HG02571 (cell line): ENCODE results near the gene CAPN5.

Experiments
- ATAC-seq: cut with Tn5 transposase; IDR thresholded peaks from one replicate; pipeline ENCODE4 v1.9.1; 2021; ENCODE audit warnings: mild to moderate bottlenecking, moderate library complexity; ENCODE audit not compliant: unreplicated experiment

The CAPN5 gene

DNA sequence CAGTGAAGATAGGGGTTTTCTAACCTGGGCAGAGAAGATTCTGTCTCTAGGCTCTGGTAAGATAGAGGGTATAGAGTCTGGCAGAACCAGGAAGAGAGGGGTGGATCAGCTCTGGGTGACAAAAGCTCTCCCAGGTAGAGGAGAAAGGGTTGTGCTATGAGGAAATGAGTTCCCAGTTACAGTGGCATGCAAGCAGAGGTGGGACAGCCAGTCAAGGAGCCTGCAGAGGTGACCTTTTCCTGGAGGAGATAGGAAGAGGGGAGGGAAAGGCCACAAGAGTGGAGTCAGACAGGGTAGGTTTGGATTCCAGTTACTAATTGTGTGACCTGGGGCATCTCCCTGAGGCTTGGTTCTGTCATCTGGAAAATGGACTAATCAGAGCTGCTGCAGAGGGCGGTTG, 3.4 kb upstream of the CAPN5 start:
- no peak for ATAC-seq

DNA sequence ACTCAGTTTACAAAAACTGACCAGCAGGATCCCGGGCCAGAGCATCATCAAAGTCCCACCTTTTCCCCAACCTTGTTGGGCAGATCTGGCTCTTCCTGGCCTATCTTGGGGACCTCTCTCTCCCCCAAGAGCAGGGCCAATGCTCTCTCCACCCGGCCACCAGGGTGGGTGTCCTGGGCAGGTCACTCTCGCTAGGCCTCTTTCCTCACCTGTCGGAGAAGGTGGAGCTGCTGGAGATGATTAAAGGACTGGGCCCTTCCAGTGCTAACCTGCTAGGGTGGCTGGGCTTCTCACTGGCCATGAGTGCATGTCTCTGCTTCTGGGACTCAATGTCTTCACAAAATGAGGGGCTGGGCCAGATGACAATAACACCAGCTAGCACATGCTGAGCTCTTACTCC, 2.9 kb upstream of the CAPN5 start:
- ATAC-seq = no peak

DNA sequence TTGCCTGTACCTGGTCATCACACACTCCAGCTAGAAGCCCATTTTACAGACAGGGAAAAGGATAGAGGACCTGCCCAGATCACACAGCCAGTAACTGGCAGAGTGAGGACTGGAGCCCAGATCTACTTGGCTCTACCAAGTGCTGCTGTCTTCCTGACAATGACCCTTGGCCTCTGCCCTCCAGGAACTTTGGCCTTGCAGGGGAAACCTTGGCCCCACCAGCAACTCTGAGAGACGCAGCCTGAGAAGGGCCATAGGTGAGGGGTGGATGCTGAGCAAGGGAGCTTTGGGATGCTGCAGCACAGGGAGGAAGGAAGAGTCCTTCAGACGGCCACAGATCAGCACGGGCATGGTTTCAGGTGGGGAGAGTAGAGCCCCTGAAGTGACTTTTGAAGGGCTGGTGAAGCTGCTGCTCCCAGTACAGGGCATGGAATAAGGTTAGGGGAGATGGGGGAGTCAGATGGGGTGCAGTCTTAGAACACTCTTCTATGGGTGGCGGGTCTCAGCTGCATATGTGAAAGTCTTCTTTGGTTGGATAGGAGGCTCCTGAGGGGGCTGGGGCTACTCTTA, 2.0 kb upstream of the CAPN5 start:
- ATAC-seq = no peak

- ATAC-seq = no peak
Observed at GRCh38 chr11:77065878-77066228, 918 bp upstream of the CAPN5 start.

DNA sequence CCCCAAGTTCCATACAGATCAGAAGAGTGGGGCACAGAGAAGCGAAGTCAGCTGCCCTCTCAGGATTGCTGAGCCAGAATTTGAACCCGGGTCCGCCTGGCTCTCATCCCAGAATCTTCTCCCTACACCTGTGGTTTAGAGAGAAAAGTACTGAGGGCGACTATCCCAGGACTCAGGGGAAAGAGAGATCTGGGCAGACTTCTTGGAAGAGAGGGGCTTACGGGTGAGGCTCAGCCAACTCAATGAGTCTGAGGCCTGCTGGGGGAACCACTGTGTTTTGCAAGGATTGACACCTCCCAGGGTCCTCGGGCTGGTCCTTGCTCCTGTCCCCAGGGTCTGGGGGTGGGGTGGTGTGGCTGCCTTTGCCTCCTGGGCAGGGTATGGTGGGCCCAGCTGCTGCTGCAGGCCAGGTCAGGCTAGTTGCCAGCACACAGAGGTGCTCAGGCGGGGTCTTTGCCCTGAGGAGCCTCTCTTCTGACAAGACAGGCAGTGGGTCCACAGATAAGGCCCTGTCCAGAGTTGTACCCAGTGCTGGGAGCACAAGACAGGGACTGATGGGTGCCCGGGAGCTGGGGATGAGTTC, 1.2 kb downstream of the CAPN5 start:
- no peak for ATAC-seq

DNA sequence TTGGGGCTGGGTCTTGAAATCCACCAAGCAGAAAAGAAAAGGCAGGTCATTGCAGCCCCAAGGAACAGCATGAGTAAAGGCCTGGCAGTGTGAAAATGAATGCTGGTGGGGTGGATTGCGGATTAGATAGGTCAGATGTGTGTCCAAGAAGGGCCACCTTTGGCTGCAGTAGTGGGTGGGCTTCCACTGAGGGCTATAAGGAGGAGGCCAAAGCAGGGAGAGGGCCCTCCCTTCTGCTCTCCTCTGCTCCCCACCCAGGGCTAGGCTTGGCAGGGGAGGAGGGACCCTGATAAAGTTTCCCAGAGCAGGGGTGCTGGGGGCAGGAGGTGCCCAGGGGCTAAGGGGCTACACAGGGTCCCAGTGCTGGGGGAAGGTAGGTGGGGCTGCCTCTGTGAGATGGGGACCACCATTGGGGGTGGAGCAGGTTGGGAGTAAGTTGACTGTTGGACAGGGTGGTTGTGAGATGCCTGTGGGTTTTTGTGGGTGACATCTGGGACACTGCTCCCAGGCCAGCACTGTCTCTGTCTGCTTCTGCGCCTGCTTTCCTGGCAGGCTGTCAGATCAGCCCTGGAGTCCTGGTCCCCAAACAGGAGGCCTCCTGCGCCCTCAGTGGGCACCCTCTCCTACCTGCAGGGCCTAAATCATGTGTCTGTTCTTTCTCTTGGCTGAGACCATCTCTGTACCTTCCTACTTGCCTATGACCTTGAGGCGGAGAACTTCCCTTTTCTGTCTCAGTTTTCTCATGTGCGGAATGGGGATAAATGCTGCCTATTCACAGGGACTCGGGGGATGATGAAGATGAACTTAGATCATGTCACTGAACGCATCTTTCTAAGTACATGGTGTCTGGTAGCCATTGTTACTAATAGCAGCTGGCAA, 1.9 kb downstream of the CAPN5 start:
- ATAC-seq = no peak

GRCh38 chr11:77069336-77069968, 2.7 kb downstream of the CAPN5 start:
- no peak for ATAC-seq

- ATAC-seq = no peak
Observed at GRCh38 chr11:77069969-77070582, 3.3 kb downstream of the CAPN5 start.

- no peak for ATAC-seq
Observed at GRCh38 chr11:77071077-77071476, 4.3 kb downstream of the CAPN5 start.

DNA sequence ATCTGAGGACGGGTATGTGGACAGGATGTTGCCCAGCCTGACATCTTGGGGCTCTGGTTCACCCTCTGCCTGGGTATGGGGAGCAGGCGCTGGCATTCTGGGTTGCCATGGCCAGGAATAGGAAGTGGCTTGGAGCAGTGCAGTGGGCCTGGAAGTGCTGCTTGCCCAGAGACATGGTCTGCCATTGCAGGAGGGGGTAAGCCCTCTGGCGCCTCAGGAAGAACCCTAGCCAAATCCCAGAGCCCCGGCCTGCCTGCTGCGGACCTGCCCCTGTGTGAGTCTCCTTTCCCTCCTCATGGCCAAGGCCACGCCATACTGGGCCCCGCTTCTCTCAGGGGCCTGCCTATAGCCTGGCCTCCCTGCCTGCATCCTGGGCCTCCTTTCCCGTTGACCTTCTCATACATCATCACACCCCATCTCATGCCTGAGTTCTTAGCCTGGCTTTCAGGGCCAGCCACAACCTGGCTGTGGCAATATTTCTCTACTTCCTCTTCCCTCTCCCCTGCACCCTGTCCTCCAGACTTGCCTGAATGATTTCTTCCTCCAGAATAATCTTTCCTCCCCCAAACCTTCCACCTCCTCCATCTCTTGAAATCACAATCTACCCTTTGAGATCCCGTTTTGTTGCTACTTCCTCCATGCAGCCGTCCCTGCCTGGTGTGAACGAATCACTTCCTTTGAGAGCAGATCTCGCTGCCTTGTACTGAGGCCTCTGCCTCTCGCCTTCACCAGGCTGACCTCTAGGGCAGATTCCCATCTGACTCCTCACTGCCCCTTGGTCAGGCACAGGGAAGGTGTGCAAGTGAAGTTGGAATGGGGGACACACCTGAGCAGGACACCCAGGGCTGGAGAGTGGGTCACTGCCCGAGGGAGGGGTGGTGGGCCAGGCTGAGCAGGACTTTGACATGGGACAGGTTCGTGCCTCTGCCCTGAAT, 5.2 kb downstream of the CAPN5 start:
- no peak for ATAC-seq

DNA sequence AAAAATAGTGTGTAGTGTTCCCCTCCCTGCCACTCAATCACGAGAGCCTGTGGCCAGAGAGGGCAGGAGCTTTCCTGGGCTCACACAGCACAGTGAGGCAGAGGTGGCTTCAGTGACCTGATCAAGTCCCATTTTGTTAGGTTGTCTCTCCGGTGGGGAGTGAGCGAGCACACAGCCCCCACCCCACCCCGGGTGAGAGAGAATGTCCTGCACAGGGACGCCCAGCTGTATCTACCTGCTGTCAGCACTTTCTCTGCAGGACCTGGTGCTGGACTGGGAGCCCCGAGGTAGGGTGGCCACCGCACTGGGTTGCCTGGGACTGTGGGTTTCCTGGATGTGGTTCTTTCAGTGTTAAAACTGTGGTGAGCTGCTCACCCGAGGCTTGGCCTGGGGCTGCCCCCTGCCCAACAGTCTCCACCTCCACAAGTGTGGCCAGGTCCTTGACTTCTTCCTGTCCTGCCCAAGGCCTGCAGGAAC, 6.1 kb downstream of the CAPN5 start:
- ATAC-seq = no peak

DNA sequence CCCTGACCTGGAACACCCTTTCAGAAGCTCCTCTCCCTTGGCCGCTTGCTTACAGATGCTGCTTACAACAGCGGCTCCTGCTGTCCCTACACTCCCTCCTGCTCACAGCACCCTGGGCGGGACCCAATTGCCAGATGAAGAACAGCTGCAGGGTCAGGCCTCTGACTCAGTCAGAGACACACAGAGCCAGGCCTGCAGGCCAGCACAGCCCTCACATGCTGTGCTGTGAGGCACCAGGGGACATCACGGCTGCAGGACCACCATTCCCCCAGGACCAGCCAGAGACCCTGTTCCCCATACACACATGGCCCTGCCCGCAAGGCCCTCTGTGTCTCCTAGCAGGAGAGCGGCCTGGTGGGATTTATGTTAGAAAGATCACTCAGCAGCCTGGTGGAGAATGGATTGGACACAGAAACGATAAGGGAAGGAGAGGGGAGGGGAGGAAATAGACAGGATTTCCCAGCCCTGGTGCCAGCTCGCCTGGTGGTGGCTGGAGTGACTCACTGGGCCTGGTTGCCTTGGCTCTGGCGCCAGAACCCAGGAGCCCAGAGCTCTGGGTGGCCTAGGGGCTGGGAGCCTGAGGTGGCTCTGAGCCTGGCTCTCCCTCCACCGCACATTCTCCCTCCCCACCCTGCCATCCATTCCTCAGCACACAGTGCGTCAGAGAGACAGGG, 6.7 kb downstream of the CAPN5 start:
- no peak for ATAC-seq

- ATAC-seq = no peak
Observed at GRCh38 chr11:77074205-77074604, 7.4 kb downstream of the CAPN5 start.

DNA sequence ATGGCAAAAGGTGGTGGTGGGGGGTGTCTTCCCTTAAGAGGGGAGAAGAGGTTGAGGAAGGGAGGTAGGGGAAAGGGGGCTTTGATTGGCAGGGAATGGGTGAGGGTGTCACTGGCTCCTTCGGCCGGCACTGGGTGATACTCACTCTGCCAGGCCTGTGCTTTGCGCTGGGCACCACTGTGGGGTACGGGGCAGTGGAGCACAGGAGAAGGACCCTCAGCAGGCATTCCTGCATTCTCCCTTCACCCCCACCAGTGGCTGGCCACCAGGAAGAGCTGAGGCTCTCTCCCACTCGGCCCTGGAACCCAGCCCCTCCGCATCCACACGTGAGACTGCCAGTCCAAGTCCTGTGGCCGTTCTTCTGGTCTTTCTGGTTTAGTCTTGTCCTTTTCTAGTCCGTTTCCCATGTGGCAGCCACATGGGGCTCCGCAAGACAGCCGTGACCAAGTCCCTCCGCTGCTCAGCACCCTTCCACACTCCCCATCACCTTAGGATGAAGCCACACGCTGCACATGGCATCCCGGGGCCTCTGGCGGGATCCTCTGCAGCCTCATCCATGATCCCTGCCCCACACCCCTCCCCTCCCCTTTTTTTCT, 8.0 kb downstream of the CAPN5 start:
- no peak for ATAC-seq

- ATAC-seq = no peak
Observed at GRCh38 chr11:77075425-77075905, 8.7 kb downstream of the CAPN5 start.

- ATAC-seq = no peak
Observed at GRCh38 chr11:77079666-77080065, 12.9 kb downstream of the CAPN5 start.

DNA sequence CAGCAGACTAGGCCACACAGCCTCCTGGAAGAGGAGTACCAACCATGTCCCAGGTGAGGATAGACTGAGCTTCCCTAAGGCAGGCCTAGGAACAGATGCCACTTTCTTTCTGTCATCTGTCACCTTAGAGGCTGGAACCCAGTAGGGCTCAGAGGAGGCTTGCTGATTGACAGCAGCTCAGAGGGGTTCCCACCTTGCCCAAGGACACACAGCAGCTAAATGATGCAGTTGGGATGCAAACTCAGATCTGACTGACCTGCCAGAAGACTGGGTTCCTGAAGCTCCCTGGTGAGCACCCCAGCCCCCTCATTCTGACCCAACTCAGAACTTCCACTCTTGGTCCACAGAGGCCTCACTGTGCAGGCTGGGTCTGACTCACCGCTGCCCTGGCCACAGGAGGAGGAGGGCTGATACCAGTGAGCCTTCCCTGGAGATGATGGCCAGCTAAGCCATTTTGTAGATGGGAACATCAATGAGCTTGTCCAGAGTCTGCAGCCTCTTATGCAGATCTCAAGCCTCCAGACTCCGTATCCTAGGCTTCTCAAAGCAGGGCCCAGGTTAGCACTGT, 14.0 kb downstream of the CAPN5 start:
- ATAC-seq = no peak

DNA sequence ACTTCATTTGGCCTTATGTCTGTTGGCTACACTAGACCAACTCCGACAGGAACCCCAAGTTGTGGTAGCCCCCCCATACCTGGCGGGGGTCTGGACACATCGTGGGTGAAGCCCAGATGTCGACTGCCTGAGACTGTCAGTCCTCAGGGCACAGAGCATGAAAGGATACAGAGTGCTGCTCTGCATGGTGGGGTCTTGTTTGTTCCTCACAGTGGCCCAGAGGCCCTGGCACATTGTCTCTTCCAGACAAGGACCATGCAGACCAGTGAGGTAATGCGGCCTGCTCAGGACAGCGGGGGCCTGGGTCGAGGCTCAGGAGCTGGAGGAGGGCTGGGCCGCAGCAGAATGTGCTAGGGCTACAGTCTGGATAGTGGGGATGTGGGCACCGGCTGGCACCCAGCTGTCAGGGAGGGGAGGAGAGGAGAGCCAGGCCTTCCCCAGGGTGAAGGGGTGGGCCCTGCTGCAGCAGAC, 14.6 kb downstream of the CAPN5 start:
- no peak for ATAC-seq
